Stomach (tissue), 9 donors: ENCODE results near the gene HASPIN. TPM values are rescaled to one million over a fixed set of nuclear protein-coding genes. Genes with fewer than 3 reads are reported as not detected.
A peak's percentile ranks its signal among the peaks of the same experiment; 100 is the strongest.
"Not testable (repeated sequence)": the region's sequence is repeated elsewhere in the genome, so short reads cannot be mapped to it uniquely, and the experiment has no call there.

Source experiments
- DNase-seq, 2 donors: peaks; one replicate each; pipeline versions ENCODE4 v3.0.0 to v3.0.0-alpha.2; 2013 to 2019
- H3K27ac ChIP-seq, 5 donors: fragments of 200-600 bp in 4 of 5; sonication (generic) in 4 of 5; one replicate each; pipeline ENCODE4 v1.5.1; 2013 to 2019; ENCODE audit warnings: mild to moderate bottlenecking in 1 of 5, moderate library complexity in 1 of 5
- H3K27me3 ChIP-seq, 3 donors: fragments of 200-600 bp; sonication (generic); one replicate each; pipeline ENCODE4 v1.5.1; 2017 to 2019; ENCODE audit warnings: mixed run types in 1 of 3
- H3K36me3 ChIP-seq, 4 donors: fragments of 200-600 bp; sonication (generic); 1 replicate in 3 of 4; 2 replicates in 1 of 4; pipeline ENCODE4 v1.5.1; 2016 to 2019
- H3K4me1 ChIP-seq, 4 donors: fragments of 200-600 bp; sonication (generic); one replicate each; pipeline ENCODE4 v1.5.1; 2016 to 2019
- H3K4me3 ChIP-seq, 4 donors: fragments of 200-600 bp; sonication (generic) in 3 of 4; one replicate each; pipeline ENCODE4 v1.5.1; 2016 to 2019; ENCODE audit warnings: mild to moderate bottlenecking in 1 of 4
- H3K9me3 ChIP-seq, 4 donors: fragments of 200-600 bp; sonication (generic); one replicate each; pipeline ENCODE4 v1.5.1; 2016 to 2019
- CTCF ChIP-seq, 7 experiments: fragments of 450-650 bp in 4 of 7; fragments of 200-600 bp in 3 of 7; sonication (generic) in 3 of 7; IDR thresholded peaks; one replicate each; pipeline ENCODE4 v1.5.1; 2016 to 2019; ENCODE audit warnings: antibody characterized with exemption in 7 of 7, control low read depth in 2 of 7, mild to moderate bottlenecking in 1 of 7
- EP300 ChIP-seq: sonication (generic); formaldehyde crosslinking; IDR thresholded peaks from one replicate; pipeline ENCODE4 v1.6.1; 2017; ENCODE audit warnings: antibody characterized with exemption
- POLR2A ChIP-seq, 4 donors: fragments of 450-650 bp; IDR thresholded peaks; one replicate each; pipeline ENCODE4 v1.6.1; 2016; ENCODE audit warnings: antibody characterized with exemption in 4 of 4, control low read depth in 2 of 4, mild to moderate bottlenecking in 1 of 4, moderate library complexity in 1 of 4
- POLR2AphosphoS5 ChIP-seq, 3 donors: sonication (generic); formaldehyde crosslinking; IDR thresholded peaks; one replicate each; pipeline ENCODE4 v1.6.1; 2016; ENCODE audit warnings: antibody characterized with exemption in 3 of 3
- WGBS, 5 donors: extraction: QIAGEN DNeasy Blood & Tissue Kit in 3 of 5; methylation state at CpG; one replicate each; pipeline versions ENCODE4 v1.1.5 to v1.1.7; 2013 to 2018; 5-methylcytosine and 5-hydroxymethylcytosine counted together
- intact Hi-C: fragments of 100-400 bp; cut with DNase I; formaldehyde crosslinking; loops from one replicate; pipeline ENCODE4 v1.15.1; 2023; ENCODE audit warnings: low total_unique reads
- polyA plus RNA-seq, 3 donors: library from polyadenylated mRNA; stranded (reverse); fragments of 200-250 nt; gene quantifications; one replicate each; pipeline ENCODE4 v1.2.3, GENCODE V29; 2013
- total RNA-seq, 5 donors: library from RNA; depleted of rRNA; stranded (reverse); fragments of >200 nt; gene quantifications; one replicate each; pipeline versions ENCODE4 v1.1.0 to v1.2.3, GENCODE V29; 2014 to 2016
- donor health status: healthy with polysubstance abuse.
- donor health status: Bipolar disorder and iron deficiency.
- donor health status: healthy.

Gene HASPIN
- total and polyA plus RNA-seq, 8 donors: 0.30 to 0.89 (median 0.68) TPM; not detected in 3

GRCh38 chr17:3704931-3705717, 18.6 kb upstream of the HASPIN start:
- TF ChIP-seq POLR2AphosphoS5 (IDR thresholded peaks at IDR 0.05): no peak
- no peak for TF ChIP-seq POLR2A (IDR thresholded peaks at IDR 0.05)
- no peak for TF ChIP-seq CTCF (IDR thresholded peaks at IDR 0.05)
- TF ChIP-seq EP300: no peak
- WGBS, 5 donors: 83 to 88% (median 85%) methylated on average over 20 of the region's 20 CpGs
- Histone ChIP-seq H3K9me3 (no peaks in the 10 kb centered on the region), H3K4me3 (no peak overlapping the region), H3K36me3 (no peaks in the 10 kb centered on the region), H3K4me1 (no peaks in the 10 kb centered on the region), H3K27ac (no peak overlapping the region), H3K27me3 (no peaks in the 10 kb centered on the region)
- no peak for DNase-seq
- intact Hi-C loops: no loop called here

- H3K9me3 ChIP-seq, H3K36me3 ChIP-seq, intact Hi-C loops, H3K27ac ChIP-seq, H3K27me3 ChIP-seq, H3K4me1 ChIP-seq, H3K4me3 ChIP-seq, DNase-seq: not testable (repeated sequence)
- WGBS, 5 donors: 89 to 100% (median 96%) methylated on average over 1 of the region's 1 CpG
Measured at GRCh38 chr17:3705718-3705984, 18.1 kb upstream of the HASPIN start.

- H3K27ac ChIP-seq: peak overlapping the region in 1 of 5 donors; percentile 39
Measured at GRCh38 chr17:3708366-3708765, 15.3 kb upstream of the HASPIN start.

GRCh38 chr17:3710951-3711383, 12.7 kb upstream of the HASPIN start:
- intact Hi-C loops: no loop called here
- Histone ChIP-seq H3K27me3 (no peaks in the 10 kb centered on the region), H3K36me3 (peaks cover 19 to 44% (median 37%) of the 10 kb centered on the region in 4 donors), H3K27ac (peak overlapping the region in 2 of 5 donors; percentile 22 to 68), H3K4me3 (no peak overlapping the region), H3K4me1 (peaks cover 0 to 7% (median 0%) of the 10 kb centered on the region in 4 donors), H3K9me3 (no peaks in the 10 kb centered on the region)
- DNase-seq: peak in 1 of 2 donors; percentile 69
- TF ChIP-seq POLR2AphosphoS5 (IDR thresholded peaks at IDR 0.05) (peak in 1 of 3 donors; percentile 20), POLR2A (IDR thresholded peaks at IDR 0.05) (no peak)
- WGBS, 5 donors: 54 to 73% (median 68%) methylated on average over 5 of the region's 5 CpGs

More at GRCh38 chr17:3708366-3708765, 15.3 kb upstream of the HASPIN start:
- no peak for DNase-seq
- Histone ChIP-seq H3K4me1 (peaks cover 0 to 7% (median 0%) of the 10 kb centered on the region in 4 donors), H3K9me3 (no peaks in the 10 kb centered on the region), H3K36me3 (peaks cover 3 to 18% (median 13%) of the 10 kb centered on the region in 4 donors), H3K4me3 (no peak overlapping the region), H3K27me3 (no peaks in the 10 kb centered on the region)
- WGBS, 5 donors: 27 to 50% (median 29%) methylated on average over 3 of the region's 3 CpGs
- intact Hi-C loops: no loop called here
- TF ChIP-seq EP300: no peak
- TF ChIP-seq POLR2AphosphoS5 (IDR thresholded peaks at IDR 0.05): no peak

- peak overlapping the region in 1 of 5 donors; percentile 35 for H3K27ac ChIP-seq
Measured at GRCh38 chr17:3712811-3713463, 10.8 kb upstream of the HASPIN start.

More at GRCh38 chr17:3712811-3713463, 10.8 kb upstream of the HASPIN start:
- DNase-seq: no peak
- no peak overlapping the region for H3K4me3 ChIP-seq
- H3K27me3 ChIP-seq: no peaks in the 10 kb centered on the region
- H3K36me3 ChIP-seq: peaks cover 37 to 64% (median 57%) of the 10 kb centered on the region in 4 donors
- intact Hi-C loops: no loop called here
- no peaks in the 10 kb centered on the region for H3K9me3 ChIP-seq
- peaks cover 0 to 7% (median 0%) of the 10 kb centered on the region in 4 donors for H3K4me1 ChIP-seq
- 61 to 74% (median 72%) methylated on average over 13 of the region's 13 CpGs for WGBS, 5 donors
- TF ChIP-seq EP300 (no peak), CTCF (IDR thresholded peaks at IDR 0.05) (no peak), POLR2AphosphoS5 (IDR thresholded peaks at IDR 0.05) (no peak), POLR2A (IDR thresholded peaks at IDR 0.05) (no peak)
